CD4-positive, alpha-beta T cell treated with Interleukin-21 for 1 hour (primary cell): ENCODE measurements around the gene CENPF.

Experiments
- DNase-seq: peaks from one replicate; pipeline ENCODE4 v3.0.0-alpha.2; 2020

The CENPF gene

DNA sequence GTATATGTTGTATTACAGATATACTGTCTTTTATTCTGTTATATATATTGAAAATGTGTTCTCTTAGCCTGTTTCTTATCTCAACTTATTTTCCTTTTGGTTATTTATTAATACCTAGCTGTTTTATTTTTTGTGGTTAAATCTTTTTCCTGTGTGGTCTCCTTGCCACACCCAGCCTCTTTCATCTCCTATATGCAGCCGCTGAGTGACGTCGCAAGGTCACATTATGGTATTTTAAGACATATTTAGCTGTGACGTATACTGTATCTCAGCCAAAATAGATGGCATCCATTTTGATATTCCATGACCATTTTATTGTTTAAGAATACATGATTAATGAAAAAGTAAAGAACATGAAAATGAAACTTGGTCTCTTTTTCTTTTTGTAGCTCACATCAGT lies 29.1 kb downstream of the CENPF start:
- peak; percentile 75 for DNase-seq

- no peak for DNase-seq
Observed at GRCh38 chr1:214633686-214634085, 30.7 kb downstream of the CENPF start.

DNA sequence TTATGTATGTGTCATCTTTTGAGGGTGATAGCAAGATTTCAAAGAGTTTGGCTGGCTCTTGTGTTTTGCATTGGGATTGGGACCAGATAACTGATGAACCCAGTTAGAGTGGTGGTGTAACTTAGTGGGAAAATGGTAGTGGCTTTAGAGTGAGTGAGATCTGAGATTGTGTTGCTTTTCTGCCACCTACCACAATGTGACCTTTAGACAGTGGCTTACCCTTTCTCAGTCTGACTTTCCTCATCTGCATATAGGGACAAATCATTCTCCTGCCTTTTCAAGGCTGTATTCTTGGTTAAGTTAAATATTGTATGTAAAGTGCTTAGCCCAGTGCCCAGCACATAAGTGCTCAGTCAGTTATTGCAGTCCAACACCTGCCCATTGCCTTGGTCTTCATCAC lies 31.3 kb downstream of the CENPF start:
- DNase-seq, result no peak

GRCh38 chr1:214635086-214635485 lies 32.1 kb downstream of the CENPF start:
- DNase-seq, result no peak

GRCh38 chr1:214635506-214635905 lies 32.5 kb downstream of the CENPF start:
- DNase-seq, result no peak

DNA sequence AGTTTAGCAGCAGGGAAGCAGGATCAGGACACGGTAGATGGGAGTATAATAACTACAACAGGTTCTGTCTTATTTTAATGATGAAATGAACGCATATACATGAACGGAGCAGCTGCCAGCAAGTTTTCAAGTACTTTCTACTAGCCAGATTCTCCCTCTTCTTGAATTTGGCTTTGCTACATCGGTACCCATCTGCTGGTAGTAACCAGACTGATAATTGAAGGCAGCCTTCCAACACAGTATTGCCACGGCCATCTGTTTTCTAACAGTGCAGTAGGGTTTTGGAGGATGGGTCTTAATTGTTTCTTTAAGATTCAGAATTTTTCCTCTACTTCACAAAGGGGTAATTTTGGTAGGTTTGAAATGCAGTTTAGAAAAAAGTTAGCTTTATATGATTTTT lies 33.4 kb downstream of the CENPF start:
- no peak for DNase-seq

DNA sequence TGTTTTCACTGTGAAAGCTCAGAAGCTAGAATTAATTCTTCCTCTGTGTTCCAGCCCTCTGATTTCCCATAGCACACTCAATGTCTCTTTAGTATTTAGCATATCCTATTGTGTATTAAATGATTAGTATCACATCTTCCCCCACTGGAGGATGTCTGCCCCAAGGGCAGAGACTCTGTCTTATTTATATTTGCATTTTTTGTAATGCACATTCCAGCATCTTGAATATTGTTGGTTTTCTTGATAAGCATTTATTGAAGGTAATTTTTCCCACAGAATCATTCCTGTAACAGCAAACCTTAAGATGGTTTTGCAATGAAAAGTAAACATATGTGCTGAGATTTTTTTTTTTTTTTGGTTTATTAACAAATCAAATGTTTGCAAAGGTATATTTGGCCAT lies 34.1 kb downstream of the CENPF start:
- DNase-seq, result no peak

DNA sequence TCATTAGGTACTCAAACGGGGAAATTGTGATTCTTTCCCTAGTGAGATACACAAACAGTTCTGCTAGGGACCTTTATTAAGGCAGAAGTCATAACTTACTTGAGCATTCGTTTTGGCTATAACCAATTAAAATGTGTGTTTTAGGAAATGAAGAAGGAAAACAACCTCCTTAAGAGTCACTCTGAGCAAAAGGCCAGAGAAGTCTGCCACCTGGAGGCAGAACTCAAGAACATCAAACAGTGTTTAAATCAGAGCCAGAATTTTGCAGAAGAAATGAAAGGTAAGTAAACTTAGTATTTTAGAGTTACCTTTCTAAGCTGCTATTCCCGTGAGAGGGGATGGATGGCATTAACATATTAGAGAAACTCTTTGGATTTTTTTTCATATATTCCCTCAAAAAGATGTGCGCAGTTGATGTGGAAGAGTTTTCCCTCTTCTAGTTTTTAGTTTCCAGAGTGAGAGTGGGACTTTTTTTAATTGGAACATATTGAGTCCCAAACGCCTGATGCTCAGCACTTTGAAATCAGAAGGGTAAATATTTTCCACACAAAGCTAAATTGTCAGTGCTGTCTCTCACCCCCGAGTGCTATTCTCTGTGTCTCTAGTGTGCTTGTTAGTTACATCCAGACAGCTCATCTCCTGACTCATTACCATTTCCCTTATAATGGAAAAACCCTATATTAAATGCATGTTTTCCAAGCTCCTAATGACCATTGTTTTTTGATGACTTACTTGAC lies 34.9 kb downstream of the CENPF start:
- peak; percentile 51 for DNase-seq

DNA sequence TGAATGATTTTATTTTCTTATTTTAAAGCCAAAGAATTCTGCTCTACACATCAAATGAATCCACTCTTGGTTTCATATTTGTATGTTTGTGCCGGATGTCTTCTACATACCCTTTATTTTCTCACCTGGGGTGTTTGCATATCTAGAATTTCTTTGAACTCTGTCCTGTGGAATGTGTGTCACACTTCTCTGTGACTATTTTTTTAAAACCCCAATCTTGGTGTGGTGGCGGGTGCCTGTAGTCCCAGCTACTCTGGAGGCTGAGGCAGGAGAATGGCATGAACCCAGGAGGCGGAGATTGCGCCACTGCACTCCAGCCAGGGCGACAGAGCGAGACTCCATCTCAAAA lies 35.4 kb downstream of the CENPF start:
- no peak for DNase-seq

DNA sequence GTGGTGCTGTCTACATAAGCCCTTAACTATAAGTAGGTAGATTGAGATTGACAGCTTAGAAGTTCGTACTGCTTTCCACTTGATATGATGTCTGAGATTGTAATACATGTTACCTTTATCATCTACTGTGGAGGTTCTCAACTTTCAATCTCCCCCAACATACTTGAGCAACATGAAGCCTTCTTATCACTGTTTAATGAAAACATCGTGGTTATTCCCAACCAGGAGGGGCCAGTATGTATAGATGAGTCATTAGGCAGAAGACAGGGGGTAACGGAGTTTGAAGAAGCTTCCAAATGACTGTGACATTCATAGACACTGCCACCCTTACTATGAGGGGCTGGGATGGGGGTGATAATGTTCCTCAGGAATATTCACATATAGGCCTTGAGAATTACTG lies 36.0 kb downstream of the CENPF start:
- no peak for DNase-seq

GRCh38 chr1:214640431-214641213 lies 37.6 kb downstream of the CENPF start:
- no peak for DNase-seq

GRCh38 chr1:214641214-214641895 lies 38.4 kb downstream of the CENPF start:
- no peak for DNase-seq

DNA sequence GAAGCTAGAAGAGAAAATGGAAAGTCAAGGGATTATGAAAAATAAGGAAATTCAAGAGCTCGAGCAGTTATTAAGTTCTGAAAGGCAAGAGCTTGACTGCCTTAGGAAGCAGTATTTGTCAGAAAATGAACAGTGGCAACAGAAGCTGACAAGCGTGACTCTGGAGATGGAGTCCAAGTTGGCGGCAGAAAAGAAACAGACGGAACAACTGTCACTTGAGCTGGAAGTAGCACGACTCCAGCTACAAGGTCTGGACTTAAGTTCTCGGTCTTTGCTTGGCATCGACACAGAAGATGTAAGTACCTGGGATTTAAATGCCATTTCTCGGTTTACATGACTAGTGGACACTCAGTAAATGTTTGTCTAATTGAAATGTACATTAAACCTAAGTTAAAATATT lies 40.0 kb downstream of the CENPF start:
- DNase-seq, result no peak

- DNase-seq, result no peak
Observed at GRCh38 chr1:214645712-214646111, 42.7 kb downstream of the CENPF start.

DNA sequence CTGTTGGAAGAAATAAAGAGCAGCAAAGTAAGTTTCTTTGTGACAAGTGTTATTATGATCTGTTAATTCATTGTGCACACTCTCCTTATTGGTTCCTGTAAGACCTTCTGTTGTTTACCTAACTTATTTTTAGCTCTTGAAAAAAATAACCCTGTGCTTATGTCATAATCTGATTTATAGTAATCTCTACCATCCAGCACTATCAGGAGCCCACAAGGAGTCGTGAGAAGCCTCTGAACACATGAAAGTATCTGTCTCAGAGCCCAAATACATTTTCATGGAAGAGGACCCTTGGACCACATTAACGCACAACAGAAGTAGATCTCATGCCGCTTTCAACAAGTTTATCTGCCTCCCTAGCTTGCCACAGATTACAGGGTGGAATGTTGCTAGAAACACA lies 45.8 kb downstream of the CENPF start:
- no peak for DNase-seq

DNA sequence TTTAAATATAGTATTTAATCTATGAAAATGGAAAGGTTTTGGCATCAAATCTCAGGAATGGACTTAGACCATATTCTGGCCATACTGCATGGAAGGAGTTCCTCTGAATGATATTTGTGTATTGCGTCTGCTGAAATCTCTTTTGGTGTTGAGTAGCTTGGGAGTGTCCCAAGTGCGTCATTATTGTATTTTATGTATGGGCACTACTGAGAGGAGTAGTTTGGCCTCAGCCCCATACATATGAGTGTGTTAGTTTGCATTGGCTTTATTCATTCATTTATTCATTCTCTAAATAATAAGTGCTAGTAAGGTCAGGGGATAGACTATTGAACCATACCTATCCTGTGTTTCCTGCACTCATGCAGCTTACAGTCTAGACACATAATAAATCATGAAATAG lies 46.6 kb downstream of the CENPF start:
- DNase-seq, result no peak

DNA sequence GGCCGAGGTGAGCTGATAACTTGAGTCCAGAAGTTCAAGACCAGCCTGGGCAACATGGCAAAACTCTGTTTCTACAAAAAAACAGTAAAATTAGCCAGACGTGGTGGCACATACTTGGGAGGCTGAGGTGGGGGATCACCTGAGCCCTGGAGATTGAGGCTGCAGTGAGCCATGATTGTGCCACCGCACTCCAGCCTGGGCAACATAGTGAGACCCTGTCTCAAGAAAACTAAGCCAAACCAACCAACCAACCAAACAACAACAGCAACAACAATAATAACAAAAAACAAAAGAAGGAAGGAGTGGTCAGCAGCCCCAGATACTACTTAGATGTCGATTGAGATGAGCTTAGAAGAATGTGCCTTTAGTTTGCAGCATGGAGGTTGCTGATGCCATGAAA lies 47.7 kb downstream of the CENPF start:
- DNase-seq, result no peak

DNA sequence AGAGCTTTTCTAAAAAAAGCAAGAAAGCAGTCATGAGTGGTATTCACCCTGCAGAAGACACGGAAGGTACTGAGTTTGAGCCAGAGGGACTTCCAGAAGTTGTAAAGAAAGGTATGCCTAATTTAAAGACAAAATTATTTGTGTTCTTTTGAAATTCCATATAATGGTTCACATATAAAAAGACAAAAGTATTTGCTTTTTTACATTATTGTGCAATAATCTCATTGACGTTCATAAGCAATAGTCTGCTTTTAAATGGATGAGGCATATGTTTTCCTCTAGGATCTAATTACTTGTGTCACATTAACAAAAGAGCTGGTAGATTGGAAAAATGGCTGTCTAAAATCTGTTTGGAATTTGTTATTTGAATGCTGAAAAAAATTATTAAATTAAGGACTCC lies 54.3 kb downstream of the CENPF start:
- DNase-seq, result no peak

- DNase-seq, result no peak
Observed at GRCh38 chr1:214658175-214658574, 55.2 kb downstream of the CENPF start.

GRCh38 chr1:214658785-214659184 lies 55.8 kb downstream of the CENPF start:
- no peak for DNase-seq

DNA sequence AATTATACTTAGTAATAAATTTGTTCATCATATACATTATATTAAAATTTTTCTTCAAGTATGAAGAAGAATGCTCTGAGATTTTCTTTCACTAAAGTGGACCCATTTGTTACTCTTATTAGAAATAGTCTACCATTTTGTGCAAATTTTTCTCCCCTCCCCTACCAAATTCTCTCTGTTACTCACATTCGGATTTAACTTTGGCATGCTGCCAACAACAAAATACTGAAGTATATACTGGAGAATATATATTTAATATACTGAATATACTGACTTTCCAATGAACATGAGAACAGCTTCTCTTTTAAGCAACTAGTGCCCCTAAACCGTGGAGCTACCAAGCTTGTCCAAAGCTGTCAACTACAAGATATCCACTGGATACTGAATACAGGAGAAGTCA lies 57.2 kb downstream of the CENPF start:
- no peak for DNase-seq

DNA sequence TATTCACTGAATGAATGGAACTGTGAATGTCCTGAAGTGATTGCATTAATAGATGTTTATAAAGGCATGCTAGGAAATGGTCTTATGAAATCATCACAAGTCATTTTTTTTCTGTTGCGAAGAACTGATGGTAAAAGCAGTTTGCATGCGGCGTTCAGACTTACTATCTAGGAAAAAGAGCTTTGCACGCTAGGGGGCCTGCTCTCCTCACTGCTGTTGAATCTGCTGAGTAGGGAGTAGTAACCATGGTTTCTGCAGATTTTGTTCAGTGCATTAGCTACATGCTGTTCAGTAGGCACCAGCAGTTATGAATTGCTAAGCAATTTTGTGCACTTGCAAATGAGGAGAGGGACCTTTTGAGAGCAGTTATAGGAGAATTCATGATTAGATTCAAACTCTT lies 57.9 kb downstream of the CENPF start:
- DNase-seq, result no peak

DNA sequence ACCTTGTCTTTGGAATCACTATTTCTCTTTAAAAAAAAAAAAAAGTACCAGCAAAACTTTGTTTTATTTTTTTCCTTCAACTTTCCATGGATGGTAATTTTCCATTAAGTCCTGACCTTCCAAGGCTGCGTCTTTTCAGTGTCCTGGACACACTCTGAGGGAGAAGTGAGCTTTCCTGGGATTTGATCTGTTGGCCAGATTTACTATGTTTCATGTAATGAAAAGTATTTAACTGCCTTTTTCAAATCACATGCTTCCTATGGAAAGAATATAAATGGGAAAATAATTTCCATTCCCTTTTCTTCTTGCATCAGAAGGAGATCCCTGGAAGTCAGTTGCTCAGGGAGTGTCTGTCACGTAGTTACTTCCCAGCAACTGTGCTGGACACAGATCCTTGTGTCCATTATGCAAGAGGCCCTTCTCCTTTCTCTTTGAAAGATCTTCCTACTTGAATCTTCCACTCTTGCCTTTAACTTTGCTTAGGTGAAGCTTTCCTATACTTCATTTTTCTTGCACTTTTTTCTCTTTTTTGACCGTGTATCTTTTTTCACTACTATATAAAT lies 59.3 kb downstream of the CENPF start:
- no peak for DNase-seq
